Activated T-helper 1 cell treated with Interleukin-2 at 50 U/mL for 16 hours (primary cell): ENCODE data around the gene SSX2B.
"Not testable (repeated sequence)": the region's sequence is repeated elsewhere in the genome, so short reads cannot be mapped to it uniquely, and the experiment has no call there.

Experiments used
- DNase-seq: peaks from one replicate; pipeline ENCODE4 v3.0.0-alpha.2; 2020; ENCODE audit warnings: low read depth

Gene SSX2B, protein sequence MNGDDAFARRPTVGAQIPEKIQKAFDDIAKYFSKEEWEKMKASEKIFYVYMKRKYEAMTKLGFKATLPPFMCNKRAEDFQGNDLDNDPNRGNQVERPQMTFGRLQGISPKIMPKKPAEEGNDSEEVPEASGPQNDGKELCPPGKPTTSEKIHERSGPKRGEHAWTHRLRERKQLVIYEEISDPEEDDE

DNA sequence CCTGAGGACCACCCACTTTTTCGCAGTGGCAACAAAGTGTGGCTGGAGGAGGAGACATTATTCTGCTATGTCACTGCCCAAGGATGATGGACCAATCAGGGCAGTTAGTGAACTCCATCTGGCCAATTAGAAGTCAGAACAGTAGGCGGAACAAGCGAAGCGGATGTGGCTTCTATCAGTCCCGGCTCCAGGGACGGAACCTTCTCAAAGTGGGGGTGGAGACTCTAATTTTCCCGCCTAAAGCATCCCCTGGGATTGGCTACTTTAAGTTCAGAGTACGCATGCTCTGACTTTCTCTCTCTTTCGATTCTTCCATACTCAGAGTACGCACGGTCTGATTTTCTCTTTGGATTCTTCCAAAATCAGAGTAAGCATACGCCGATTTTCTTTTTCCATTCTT, at the start of gene SSX2B:
TSS of gene SSX2B (plus strand) at position 301 of the 400 bp plus-strand sequence. CDS start 1,429 bp downstream, outside the sequence.
- not testable (repeated sequence) for DNase-seq

DNA sequence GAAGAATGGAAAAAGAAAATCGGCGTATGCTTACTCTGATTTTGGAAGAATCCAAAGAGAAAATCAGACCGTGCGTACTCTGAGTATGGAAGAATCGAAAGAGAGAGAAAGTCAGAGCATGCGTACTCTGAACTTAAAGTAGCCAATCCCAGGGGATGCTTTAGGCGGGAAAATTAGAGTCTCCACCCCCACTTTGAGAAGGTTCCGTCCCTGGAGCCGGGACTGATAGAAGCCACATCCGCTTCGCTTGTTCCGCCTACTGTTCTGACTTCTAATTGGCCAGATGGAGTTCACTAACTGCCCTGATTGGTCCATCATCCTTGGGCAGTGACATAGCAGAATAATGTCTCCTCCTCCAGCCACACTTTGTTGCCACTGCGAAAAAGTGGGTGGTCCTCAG, 44.0 kb upstream of the SSX2B start, which contains the start of gene SSX2:
TSS of gene SSX2 (minus strand) at position 101 of the 400 bp plus-strand sequence. CDS start 1,429 bp downstream, outside the sequence.
- not testable (repeated sequence) for DNase-seq

DNA sequence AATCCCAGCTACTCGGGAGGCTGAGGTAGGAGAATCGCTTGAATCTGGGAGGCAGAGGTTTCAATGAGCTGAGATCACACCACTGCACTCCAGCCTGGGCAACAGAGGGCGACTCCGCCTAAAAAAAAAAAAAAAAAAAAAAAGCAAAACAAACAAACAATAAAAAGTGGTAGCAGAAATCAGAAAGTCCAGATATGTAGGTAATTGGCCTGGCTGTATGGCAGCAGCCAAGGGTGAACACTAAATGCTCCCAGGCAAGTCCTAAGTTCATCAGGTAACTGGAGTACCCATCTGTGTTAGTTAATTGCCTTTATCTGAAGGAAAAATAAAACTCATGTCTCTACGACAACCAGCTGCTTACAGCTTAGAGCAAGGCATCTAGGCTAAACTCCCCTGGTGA, 14.9 kb downstream of the SSX2B start:
- DNase-seq: not testable (repeated sequence)

DNA sequence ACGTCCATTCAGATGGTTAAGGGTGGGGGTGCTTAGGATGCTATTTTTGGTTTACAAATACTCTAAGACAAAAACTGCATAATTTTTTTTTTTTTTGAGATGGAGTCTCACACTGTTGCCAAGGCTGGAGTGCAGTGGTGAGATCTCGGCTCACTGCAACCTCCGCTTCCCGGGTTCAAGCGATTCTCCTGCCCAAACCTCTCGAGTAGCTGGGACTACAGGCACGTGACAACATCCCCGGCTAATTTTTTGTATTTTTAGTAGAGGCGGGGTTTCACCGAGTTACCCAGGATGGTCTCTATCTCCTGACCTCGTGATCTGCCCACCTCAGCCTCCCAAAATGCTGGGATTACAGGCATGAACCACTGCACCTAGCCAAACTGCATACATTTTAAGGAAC, 22.5 kb downstream of the SSX2B start:
- not testable (repeated sequence) for DNase-seq

DNA sequence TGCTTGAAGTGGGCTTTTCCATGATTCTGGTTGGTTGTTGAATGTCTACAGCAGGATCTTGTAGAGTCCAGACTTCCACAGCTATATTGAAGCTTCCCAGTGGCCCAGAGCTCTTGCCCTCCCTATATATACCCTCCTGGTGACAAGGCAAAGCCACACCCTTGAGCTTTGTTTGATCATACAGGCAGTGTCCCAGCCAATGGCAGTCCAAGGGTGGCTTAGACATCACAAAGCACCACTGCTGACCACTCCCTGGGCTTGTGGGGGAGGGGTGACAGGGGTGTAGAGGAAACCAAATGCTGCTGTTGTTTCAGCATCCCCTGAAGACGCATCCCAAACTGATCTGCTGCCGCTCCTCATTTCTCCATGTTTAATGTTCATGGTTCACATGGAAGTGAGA, 46.3 kb downstream of the SSX2B start, which contains the start of gene SPANXN5:
TSS of gene SPANXN5 (minus strand) at position 101 of the 400 bp plus-strand sequence. CDS start at position 22, 79 bp downstream.
- not testable (repeated sequence) for DNase-seq

DNA sequence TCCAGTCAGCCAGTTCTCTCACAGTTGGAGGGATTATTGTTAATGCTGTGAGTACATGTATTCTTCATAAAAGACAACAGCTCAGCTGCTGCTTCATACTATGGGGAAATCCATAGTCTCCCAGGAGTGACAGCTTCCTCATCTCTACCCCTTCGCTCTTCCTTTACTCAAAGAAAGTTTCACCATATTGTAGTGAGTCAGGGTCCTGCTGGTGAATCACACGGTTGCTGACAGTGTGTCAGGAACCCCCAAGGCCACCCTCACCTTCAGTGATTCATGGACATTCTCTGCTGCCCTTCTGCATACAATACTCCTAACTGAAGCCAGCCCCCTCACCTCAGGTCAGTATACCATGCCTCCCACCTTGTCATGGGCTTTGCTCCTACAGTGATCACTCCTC, 53.8 kb downstream of the SSX2B start:
- not testable (repeated sequence) for DNase-seq
